ENCODE data around the gene DNAH9.

GRCh38 chr17:11940904-11941303 lies 342.6 kb downstream of the DNAH9 start:
- no peak for TF ChIP-seq CTCF (IDR thresholded peaks at IDR 0.05)
- no peak for TF ChIP-seq POLR2A (IDR thresholded peaks at IDR 0.05)

Data from Peyer's patch (tissue), 4 donors.